Activated CD4-positive, alpha-beta T cell treated with anti-CD3 and anti-CD28 coated beads, Interleukin-2, amount 10 ng/mL, durations not matched to agents 24 days and 14 days (primary cell): ENCODE results near the gene SAV1. TPM values are rescaled to one million over a fixed set of nuclear protein-coding genes. Genes with fewer than 3 reads are reported as not detected.

Experiments used
- DNase-seq: peaks from one replicate; pipeline ENCODE4 v3.0.0; 2022
- H3K27ac Mint-ChIP-seq: one replicate; pipeline ENCODE4 v1.8.0; 2022; ENCODE audit warnings: mild to moderate bottlenecking, mixed read lengths
- H3K27me3 Mint-ChIP-seq: one replicate; pipeline ENCODE4 v1.8.0; 2022; ENCODE audit warnings: mixed read lengths
- H3K36me3 Mint-ChIP-seq: one replicate; pipeline ENCODE4 v1.8.0; 2022; ENCODE audit warnings: low read depth, mild to moderate bottlenecking, mixed read lengths
- H3K4me1 Mint-ChIP-seq: one replicate; pipeline ENCODE4 v1.8.0; 2021; ENCODE audit warnings: mixed read lengths
- H3K4me3 Mint-ChIP-seq: one replicate; pipeline ENCODE4 v1.8.0; 2022; ENCODE audit warnings: mild to moderate bottlenecking, moderate library complexity, mixed read lengths
- H3K9me3 Mint-ChIP-seq: one replicate; pipeline ENCODE4 v1.8.0; 2021; ENCODE audit warnings: mixed read lengths
- intact Hi-C: fragments of 100-400 bp; cut with micrococcal nuclease; formaldehyde crosslinking; loops from one replicate; pipeline ENCODE4 v1.15.1; 2023
- total RNA-seq: library from RNA; stranded (reverse); gene quantifications from 2 replicates; pipeline ENCODE4 v1.2.3, GENCODE V29; 2022

SAV1 gene
- total RNA-seq, 1 donor from 2014 or later: 10.8 TPM

DNA sequence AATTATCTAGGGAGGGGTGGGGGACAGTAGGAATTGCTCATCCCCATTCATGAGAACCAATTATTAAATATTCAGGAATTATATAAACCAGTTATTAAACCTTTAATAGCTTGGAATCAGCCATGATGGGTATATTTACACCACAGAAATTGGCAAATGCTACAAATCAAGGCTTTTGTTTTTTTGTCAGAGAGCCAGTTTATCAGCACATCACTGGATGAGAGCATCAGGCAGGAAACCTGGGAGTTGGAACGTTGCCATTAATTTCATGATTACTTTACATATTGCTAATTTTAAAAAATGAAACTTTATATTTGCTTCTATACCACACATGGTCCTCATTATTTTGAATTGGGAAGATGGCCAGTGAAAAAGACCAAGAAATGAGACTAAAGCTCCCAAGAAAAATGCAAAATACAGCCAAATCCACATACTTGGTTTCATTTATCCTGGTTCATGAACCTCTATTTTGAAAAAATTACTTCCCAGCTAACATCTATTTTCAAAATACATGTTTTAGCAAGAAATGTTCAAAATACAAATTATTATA lies 59.7 kb downstream of the SAV1 start:
- H3K4me1 Mint-ChIP-seq: peaks cover 7% of the 10 kb centered on the region
- H3K27me3 Mint-ChIP-seq: peaks cover 27% of the 10 kb centered on the region
- DNase-seq: no peak
- H3K9me3 Mint-ChIP-seq: no peaks in the 10 kb centered on the region
- intact Hi-C loops: loop anchor here (5.0 kb wide), 2 partner anchors 59 to 66 kb away; partner anchors contain the start of gene SAV1
- no peaks in the 10 kb centered on the region for H3K36me3 Mint-ChIP-seq
- H3K4me3 Mint-ChIP-seq: no peak overlapping the region
- H3K27ac Mint-ChIP-seq: no peak overlapping the region

DNA sequence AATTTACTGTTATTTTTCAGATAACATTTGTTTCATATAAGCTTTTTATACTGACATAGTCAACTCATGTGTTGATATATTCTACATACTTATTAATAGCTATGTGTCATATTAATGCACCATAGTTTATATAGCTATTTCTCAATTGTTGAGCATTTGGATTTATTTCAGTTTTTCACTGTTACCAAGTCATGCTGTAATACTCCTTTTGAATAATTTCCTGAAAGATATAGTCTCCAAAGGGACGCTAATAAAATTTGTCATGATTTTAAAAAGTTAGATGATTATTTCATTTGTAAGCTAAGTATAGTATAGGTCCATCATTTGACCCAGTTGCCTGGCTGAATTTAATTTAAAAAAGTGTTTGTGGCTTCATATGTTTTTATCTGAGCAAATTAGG lies 60.3 kb downstream of the SAV1 start:
- no peaks in the 10 kb centered on the region for H3K36me3 Mint-ChIP-seq
- intact Hi-C loops: loop anchor here (1.0 to 5.0 kb wide), 3 partner anchors 60 to 119 kb away; partner anchors contain the start of gene SAV1

DNA sequence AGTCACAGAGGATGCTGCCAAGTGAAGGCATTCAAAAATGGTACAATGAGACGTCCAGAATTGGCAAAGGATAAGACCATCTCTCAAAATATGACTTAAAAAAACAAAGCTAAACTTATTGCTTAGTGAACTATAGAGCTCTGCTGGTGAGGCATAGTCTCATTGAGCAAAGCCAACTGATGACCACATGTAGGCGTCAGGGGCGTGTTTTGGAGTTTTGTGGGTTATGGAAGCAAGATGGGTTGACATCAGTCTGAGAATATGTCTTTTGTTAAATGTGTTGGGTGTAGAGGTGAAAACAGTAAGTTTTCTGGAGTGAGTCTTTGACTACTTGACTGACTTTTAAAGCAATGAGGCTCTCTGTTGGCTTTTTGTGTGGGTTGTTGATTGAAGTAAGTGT lies 60.9 kb downstream of the SAV1 start:
- H3K27ac Mint-ChIP-seq: peak overlapping the region; percentile 7
- no peak overlapping the region for H3K4me3 Mint-ChIP-seq
- no peak for DNase-seq
- intact Hi-C loops: loop anchor here (1.0 to 5.0 kb wide), 3 partner anchors 60 to 119 kb away; partner anchors contain the start of gene SAV1
- H3K4me1 Mint-ChIP-seq: peaks cover 7% of the 10 kb centered on the region
- no peaks in the 10 kb centered on the region for H3K9me3 Mint-ChIP-seq
- peaks cover 24% of the 10 kb centered on the region for H3K27me3 Mint-ChIP-seq
- H3K36me3 Mint-ChIP-seq: no peaks in the 10 kb centered on the region

More for the DNA sequence above, 60.3 kb downstream of the SAV1 start:
- H3K4me1 Mint-ChIP-seq: peaks cover 7% of the 10 kb centered on the region
- H3K4me3 Mint-ChIP-seq: no peak overlapping the region
- no peak overlapping the region for H3K27ac Mint-ChIP-seq
- H3K27me3 Mint-ChIP-seq: peaks cover 24% of the 10 kb centered on the region
- DNase-seq: no peak
- no peaks in the 10 kb centered on the region for H3K9me3 Mint-ChIP-seq

DNA sequence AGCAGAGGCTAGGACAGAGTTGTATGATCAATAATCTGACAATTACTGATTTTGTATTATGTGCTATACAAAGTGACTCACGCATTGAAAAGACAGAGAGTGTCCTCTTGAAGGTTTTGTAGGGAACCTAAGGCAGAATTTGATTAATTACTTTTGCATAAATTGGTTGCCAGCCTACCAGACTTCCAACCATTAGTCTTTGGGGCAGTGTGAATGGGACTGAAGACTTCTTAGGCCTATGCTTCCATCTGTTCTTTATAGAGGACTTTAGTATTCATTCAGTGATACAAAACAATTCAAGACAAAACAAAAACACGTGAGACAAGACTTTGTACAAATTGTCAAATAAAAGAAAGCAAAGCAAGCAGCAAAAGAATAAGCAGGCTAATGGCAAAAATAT lies 61.6 kb downstream of the SAV1 start:
- Mint-ChIP-seq H3K27ac (no peak overlapping the region), H3K4me3 (no peak overlapping the region), H3K36me3 (no peaks in the 10 kb centered on the region), H3K9me3 (no peaks in the 10 kb centered on the region), H3K27me3 (peaks cover 21% of the 10 kb centered on the region), H3K4me1 (peaks cover 7% of the 10 kb centered on the region)
- DNase-seq: no peak
- intact Hi-C loops: loop anchor here (5.0 kb wide), 2 partner anchors 61 to 64 kb away; partner anchors contain the start of gene SAV1

DNA sequence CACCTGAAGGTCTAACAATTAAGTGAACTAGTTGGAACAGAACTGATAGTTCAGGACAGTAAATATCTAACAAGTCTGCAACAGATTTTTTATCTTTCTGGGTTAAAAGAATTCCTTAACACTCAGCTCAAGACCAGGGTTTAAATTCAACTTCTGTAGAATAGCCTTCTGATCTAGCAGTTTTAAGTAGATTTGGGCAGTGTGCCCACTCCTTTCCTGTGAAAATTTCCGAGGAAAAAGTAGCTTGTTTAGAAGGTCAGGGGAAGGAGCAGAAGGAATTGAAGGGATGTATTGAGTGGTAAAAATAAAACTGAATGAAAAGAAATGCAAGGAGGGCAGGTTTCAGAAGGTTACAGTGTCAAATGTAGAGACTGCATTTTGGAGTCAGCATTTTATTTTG lies 62.3 kb downstream of the SAV1 start:
- Mint-ChIP-seq H3K4me3 (no peak overlapping the region), H3K27me3 (peaks cover 16% of the 10 kb centered on the region), H3K4me1 (peaks cover 7% of the 10 kb centered on the region), H3K9me3 (no peaks in the 10 kb centered on the region), H3K36me3 (no peaks in the 10 kb centered on the region), H3K27ac (no peak overlapping the region)
- intact Hi-C loops: loop anchor here (5.0 kb wide), 2 partner anchors 62 to 63 kb away; partner anchors contain the start of gene SAV1
- no peak for DNase-seq

DNA sequence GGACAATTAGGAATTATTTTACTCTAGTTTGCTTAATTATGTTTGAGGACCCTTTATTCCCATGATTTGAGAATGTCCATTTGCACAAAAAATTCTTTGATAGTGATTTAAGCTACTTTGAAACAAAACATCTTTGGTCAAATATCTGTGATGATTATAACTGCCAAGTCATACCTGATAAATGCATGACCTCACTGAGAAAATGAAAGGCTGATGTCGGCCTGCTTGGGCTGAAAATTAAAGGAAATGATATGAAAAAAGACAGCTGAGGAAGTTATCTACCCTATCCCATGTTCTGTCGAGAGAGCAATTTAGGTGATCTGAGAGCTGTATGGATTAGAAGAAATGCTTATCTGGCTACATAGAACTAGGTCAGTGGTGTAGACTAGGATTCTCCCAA lies 64.5 kb downstream of the SAV1 start:
- intact Hi-C loops: loop anchor here (5.0 kb wide), 1 partner anchor 259 kb away; no protein-coding TSS in a partner anchor
- Mint-ChIP-seq H3K9me3 (no peaks in the 10 kb centered on the region), H3K27me3 (peaks cover 8% of the 10 kb centered on the region), H3K36me3 (no peaks in the 10 kb centered on the region), H3K4me1 (peaks cover 7% of the 10 kb centered on the region), H3K27ac (no peak overlapping the region), H3K4me3 (no peak overlapping the region)
- DNase-seq: no peak

DNA sequence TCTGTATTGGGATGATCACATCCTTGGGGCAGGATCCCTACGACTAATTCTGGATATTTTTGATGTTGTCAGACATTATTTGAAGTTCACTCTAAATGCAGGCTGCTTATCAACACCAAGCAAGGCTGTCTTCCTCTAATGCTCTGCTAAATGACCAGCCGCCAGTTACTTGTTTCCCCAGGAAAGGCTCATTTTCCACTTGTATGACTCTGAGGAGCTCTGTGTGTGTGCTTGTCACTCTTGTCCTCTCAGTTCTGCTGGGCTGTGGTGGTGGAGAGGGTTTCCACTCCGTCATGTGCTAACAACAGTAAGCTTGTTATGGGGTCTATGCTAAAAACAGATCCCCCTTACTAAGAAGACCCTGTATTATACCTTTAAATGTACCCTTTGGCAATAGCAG lies 66.1 kb downstream of the SAV1 start:
- peaks cover 8% of the 10 kb centered on the region for H3K27me3 Mint-ChIP-seq
- no peaks in the 10 kb centered on the region for H3K9me3 Mint-ChIP-seq
- H3K36me3 Mint-ChIP-seq: no peaks in the 10 kb centered on the region
- H3K4me1 Mint-ChIP-seq: peaks cover 2% of the 10 kb centered on the region
- DNase-seq: no peak
- intact Hi-C loops: loop anchor here (5.0 kb wide), 1 partner anchor 260 kb away; no protein-coding TSS in a partner anchor
- no peak overlapping the region for H3K27ac Mint-ChIP-seq
- H3K4me3 Mint-ChIP-seq: no peak overlapping the region

DNA sequence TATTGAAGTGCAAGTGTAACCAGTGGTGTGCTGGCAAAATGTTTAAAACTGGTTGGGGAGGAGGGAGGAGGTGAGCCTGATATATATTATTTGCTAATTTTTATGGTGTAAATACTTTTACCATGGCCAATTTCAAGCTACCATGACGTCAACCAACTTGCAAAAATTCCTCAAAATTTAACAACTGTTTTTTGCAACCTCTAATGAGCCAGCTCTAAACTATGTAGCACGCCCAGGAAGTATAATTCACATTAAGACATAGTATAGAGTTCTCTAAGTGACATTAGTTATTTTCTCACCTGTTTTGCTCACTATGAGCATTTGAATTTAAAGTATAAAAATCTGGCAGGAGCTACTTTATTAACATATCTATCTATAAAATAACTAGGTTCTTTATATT lies 66.7 kb downstream of the SAV1 start:
- Mint-ChIP-seq H3K9me3 (no peaks in the 10 kb centered on the region), H3K36me3 (no peaks in the 10 kb centered on the region), H3K27ac (no peak overlapping the region), H3K4me3 (no peak overlapping the region), H3K27me3 (peaks cover 9% of the 10 kb centered on the region), H3K4me1 (no peaks in the 10 kb centered on the region)
- intact Hi-C loops: loop anchor here (5.0 kb wide), 1 partner anchor 261 kb away; no protein-coding TSS in a partner anchor
- no peak for DNase-seq

DNA sequence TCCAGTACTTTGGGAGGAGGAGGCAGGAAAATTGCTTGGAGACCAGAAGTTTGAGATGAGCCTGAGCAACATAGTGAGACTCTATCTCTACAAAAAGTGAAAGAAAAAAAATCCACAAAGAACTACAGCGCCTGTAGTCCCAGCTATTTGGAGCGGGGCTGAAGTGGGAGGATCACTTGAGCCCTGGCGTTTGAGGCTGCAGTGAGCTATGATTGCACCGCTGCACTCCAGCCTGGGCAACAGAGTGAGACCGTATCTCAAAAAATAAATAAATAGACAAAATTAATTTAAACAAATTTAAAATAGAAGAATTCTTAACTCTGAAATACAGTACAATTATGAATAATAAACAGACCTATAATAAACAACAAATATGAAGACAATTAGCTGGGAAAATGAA lies 67.3 kb downstream of the SAV1 start:
- no peak overlapping the region for H3K4me3 Mint-ChIP-seq
- DNase-seq: no peak
- no peak overlapping the region for H3K27ac Mint-ChIP-seq

DNA sequence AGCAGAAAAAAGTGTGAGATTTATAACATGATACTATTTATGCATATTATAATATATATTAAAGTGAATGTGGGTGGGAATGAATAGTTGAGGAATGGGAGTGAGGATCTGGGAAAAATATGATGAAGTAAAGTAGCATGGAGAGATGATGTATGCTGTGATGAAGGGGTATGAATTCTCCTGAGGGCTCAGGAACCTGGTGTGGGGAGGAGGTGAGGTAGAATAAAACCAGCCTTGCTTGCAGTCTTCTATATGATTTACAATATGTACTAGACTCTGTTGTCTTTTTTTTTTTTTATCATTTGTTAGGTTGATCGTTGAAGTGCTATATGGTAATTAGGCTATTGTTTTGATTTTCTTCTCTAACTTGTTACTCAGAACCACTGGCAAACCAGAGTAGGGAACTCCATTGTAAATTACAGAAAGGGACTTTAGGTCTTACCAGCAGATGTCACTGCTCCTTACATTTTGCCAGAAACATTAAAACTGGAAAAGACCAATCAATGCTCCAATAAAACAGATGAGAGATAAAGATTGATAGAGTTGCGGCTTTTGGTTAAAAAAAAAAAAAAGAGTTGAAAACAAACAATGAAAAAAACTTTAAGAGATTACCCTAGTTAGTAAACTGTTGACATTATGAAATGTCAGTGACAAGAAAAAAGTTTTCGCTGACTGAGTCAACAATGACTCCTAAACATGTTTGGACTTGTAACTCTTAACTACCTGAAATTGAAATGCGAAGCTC lies 68.2 kb downstream of the SAV1 start:
- no peak for DNase-seq

More for the DNA sequence above, 67.3 kb downstream of the SAV1 start:
- Mint-ChIP-seq H3K4me1 (no peaks in the 10 kb centered on the region), H3K36me3 (no peaks in the 10 kb centered on the region), H3K27me3 (peaks cover 8% of the 10 kb centered on the region), H3K9me3 (no peaks in the 10 kb centered on the region)
- intact Hi-C loops: loop anchor here (1.0 to 5.0 kb wide), 2 partner anchors 177 to 261 kb away; no protein-coding TSS in a partner anchor

DNA sequence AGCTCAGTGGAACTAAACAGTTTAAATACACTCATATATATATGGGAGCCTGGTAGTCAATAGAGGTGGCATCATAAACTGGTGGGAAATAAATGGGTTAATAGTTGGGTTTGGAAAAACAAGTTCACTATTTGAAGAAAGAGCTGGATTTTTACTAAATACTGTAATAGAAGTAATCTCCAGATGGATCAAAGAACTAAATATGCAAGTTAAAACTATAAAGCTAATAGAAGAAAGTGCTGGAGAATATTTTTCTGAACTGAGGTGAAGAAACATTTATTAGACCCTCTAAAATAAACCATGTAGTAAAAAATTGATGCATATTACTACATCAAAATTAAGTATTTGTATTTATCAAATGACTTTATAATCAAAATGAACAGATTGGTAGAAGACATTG lies 69.3 kb downstream of the SAV1 start:
- Mint-ChIP-seq H3K27ac (no peak overlapping the region), H3K9me3 (no peaks in the 10 kb centered on the region), H3K27me3 (peaks cover 4% of the 10 kb centered on the region), H3K4me3 (no peak overlapping the region), H3K36me3 (no peaks in the 10 kb centered on the region), H3K4me1 (no peaks in the 10 kb centered on the region)
- no peak for DNase-seq
- intact Hi-C loops: no loop called here

More for the DNA sequence above, 68.2 kb downstream of the SAV1 start:
- H3K4me3 Mint-ChIP-seq: no peak overlapping the region
- intact Hi-C loops: loop anchor here (1.0 to 5.0 kb wide), 2 partner anchors 178 to 262 kb away; no protein-coding TSS in a partner anchor
- no peaks in the 10 kb centered on the region for H3K36me3 Mint-ChIP-seq
- H3K9me3 Mint-ChIP-seq: no peaks in the 10 kb centered on the region
- H3K4me1 Mint-ChIP-seq: no peaks in the 10 kb centered on the region
- peaks cover 4% of the 10 kb centered on the region for H3K27me3 Mint-ChIP-seq
- H3K27ac Mint-ChIP-seq: no peak overlapping the region

DNA sequence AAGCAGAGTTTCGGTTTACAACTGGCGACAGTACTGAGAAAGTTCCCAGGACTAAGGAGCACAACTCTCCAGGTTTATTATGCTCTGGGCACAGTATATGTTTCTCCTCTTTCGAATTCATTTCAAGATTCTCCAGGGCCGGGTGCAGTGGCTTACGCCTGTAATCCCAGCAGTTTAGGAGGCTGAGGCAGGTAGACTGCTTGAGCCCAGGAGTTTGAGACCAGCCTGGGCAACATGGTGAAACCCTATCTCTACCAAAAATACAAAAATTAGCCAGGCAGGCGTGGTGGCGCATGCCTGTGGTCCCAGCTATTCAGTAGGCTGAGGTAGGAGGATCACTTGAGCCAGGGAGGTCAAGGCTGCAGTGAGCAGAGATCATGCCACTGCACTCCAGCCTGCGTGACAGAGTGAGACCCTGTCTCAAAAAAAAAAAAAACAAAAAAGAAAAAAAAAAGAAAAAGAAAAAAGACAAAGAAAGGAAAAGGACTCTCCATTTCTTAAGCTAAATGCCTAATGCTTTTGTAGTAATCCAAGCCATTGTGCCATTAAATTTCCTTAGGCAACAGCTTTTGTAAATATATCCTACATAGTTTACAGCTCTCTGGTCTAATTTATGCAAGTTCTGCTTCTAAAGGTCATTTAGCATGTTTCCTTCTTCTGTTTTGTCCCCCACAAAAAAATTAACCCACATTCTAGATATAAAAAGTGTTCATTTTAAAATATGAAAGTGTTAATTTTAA lies 73.4 kb downstream of the SAV1 start:
- intact Hi-C loops: no loop called here
- no peak overlapping the region for H3K4me3 Mint-ChIP-seq
- H3K9me3 Mint-ChIP-seq: no peaks in the 10 kb centered on the region
- no peak overlapping the region for H3K27ac Mint-ChIP-seq
- H3K27me3 Mint-ChIP-seq: peaks cover 5% of the 10 kb centered on the region
- H3K36me3 Mint-ChIP-seq: no peaks in the 10 kb centered on the region
- H3K4me1 Mint-ChIP-seq: no peaks in the 10 kb centered on the region
- no peak for DNase-seq

DNA sequence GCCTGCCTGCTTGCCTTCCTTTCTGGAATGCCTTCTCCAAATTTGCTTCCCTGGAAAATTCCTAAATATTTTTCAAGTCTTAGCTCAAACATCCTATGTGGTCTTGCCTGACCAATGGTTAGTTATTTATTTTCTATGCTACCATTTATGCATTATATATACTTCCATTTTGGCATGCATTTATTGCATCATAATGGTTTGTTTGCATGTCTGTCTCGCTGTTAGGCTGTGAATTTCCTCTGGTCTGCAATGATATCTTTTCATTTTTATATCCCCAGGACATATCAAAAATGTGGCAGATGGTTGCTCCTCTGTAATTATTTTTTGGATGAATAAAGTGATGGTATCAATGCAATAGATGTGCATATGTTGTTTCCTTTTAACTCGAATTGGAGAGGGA lies 77.6 kb downstream of the SAV1 start:
- DNase-seq: no peak
- intact Hi-C loops: no loop called here
- Mint-ChIP-seq H3K27ac (no peak overlapping the region), H3K4me1 (no peaks in the 10 kb centered on the region), H3K27me3 (peaks cover 7% of the 10 kb centered on the region), H3K9me3 (no peaks in the 10 kb centered on the region), H3K4me3 (no peak overlapping the region), H3K36me3 (no peaks in the 10 kb centered on the region)
